ENCODE results near the gene SLC28A1. TPM values are rescaled to one million over a fixed set of nuclear protein-coding genes. Genes with fewer than 3 reads are reported as not detected.

The SLC28A1 gene
- total and polyA plus RNA-seq, 2 donors (not counting 1 experiment from before 2014, with no cell fraction given): not detected

DNA sequence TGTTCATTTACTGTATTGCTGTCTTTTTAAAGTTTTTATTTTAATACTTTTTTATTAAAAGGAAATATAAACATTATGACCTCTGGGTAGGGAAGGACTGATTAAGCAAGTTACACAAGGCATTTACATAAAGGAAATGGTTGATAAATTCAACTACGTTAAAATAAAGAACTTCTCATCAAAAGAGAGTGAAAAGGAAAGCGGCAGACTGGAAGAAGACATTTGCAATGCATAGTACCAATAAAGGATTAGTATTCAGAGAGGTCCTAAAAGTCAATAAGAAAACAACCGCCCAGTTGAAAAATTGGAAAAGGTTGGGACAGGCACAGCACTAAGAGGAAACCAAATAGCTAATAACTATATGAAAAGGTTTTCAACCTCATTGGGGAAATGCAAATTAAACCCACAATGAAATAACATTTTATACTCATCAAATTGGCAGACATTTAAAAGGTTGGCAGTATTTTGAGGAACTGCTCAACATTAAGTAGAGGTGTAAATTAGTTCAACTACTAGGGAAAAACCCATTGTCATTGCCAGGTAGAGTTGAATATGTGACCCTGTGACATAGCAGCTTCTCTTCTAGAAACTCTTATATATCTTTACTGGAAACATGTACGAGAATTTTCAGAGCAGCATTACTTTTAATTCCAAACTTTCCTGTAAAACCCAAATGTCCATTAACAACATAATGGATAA, 106.7 kb downstream of the SLC28A1 start:
- peak overlapping the region in 1 of 5 experiments; percentile 9 for H3K4me3 ChIP-seq (ENCODE audit: control extremely low read depth in 1 of 5, extremely low read depth in 1 of 5, insufficient read depth in 1 of 5, low read depth in 2 of 5, low read length in 4 of 5)
- intact Hi-C loops (cut with micrococcal nuclease): no loop called here
- peak overlapping the region in 1 of 2 donors; percentile 61 for H3K27ac ChIP-seq (ENCODE audit: low read length in 2 of 2)
- CTCF ChIA-PET: no interaction called here
- no peaks in the 10 kb centered on the region for H3K27me3 ChIP-seq (replicated peaks in 1 of 4; ENCODE audit: control extremely low read depth in 1 of 4, control insufficient read depth in 3 of 4, insufficient read depth in 4 of 4, low read length in 3 of 4)
- peak; percentile 47 for ATAC-seq (ENCODE audit: low read depth)
- TF ChIP-seq EZH2 (IDR thresholded peaks at IDR 0.05; ENCODE audit: borderline replicate concordance, insufficient read depth, low read depth, low read length, poor library complexity, severe bottlenecking): no peak
- TF ChIP-seq, protein P1, sequence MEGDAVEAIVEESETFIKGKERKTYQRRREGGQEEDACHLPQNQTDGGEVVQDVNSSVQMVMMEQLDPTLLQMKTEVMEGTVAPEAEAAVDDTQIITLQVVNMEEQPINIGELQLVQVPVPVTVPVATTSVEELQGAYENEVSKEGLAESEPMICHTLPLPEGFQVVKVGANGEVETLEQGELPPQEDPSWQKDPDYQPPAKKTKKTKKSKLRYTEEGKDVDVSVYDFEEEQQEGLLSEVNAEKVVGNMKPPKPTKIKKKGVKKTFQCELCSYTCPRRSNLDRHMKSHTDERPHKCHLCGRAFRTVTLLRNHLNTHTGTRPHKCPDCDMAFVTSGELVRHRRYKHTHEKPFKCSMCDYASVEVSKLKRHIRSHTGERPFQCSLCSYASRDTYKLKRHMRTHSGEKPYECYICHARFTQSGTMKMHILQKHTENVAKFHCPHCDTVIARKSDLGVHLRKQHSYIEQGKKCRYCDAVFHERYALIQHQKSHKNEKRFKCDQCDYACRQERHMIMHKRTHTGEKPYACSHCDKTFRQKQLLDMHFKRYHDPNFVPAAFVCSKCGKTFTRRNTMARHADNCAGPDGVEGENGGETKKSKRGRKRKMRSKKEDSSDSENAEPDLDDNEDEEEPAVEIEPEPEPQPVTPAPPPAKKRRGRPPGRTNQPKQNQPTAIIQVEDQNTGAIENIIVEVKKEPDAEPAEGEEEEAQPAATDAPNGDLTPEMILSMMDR (IDR thresholded peaks at IDR 0.05): no peak
- Mint-ChIP-seq H3K4me3 (peak overlapping the region; percentile 3), H3K27ac (no peak overlapping the region), H3K9me3 (ENCODE audit: insufficient read depth) (no peaks in the 10 kb centered on the region), H3K4me1 (peaks cover 48% of the 10 kb centered on the region), H3K27me3 (no peaks in the 10 kb centered on the region)
- no peak overlapping the region for H3K9ac ChIP-seq (ENCODE audit: low read length)
- H3K4me2 ChIP-seq (replicated peaks; ENCODE audit: low read depth, low read length, poor library complexity, severe bottlenecking): peak overlapping the region; percentile 61
- POLR2A ChIA-PET: no interaction called here
- no peaks in the 10 kb centered on the region for H3K36me3 ChIP-seq (replicated peaks in 1 of 2; ENCODE audit: control extremely low read depth in 1 of 2, control insufficient read depth in 1 of 2, extremely low read depth in 1 of 2, insufficient read depth in 2 of 2, low read length in 1 of 2)
- no peaks in the 10 kb centered on the region for H3K9me3 ChIP-seq (ENCODE audit: control extremely low read depth in 1 of 3, control insufficient read depth in 2 of 3, insufficient read depth in 1 of 3, low read length in 2 of 3)
- H2AFZ ChIP-seq (ENCODE audit: insufficient read depth, low read depth, low read length, poor library complexity, severe bottlenecking): peak overlapping the region; percentile 34
- no CpG with 5 or more reads among the region's 4 CpGs for WGBS (ENCODE audit: insufficient coverage)
- peak; percentile 51 for DNase-seq
- H3K79me2 ChIP-seq (ENCODE audit: control insufficient read depth, insufficient read depth, low read length): peaks cover 69% of the 10 kb centered on the region
- peaks cover 19% of the 10 kb centered on the region for H4K20me1 ChIP-seq (ENCODE audit: control insufficient read depth, insufficient read depth, low read length, poor library complexity, severe bottlenecking)
- H3K4me1 ChIP-seq (ENCODE audit: control insufficient read depth in 2 of 2, insufficient read depth in 2 of 2, low read length in 2 of 2): peaks cover 38% of the 10 kb centered on the region in 2 donors

DNA sequence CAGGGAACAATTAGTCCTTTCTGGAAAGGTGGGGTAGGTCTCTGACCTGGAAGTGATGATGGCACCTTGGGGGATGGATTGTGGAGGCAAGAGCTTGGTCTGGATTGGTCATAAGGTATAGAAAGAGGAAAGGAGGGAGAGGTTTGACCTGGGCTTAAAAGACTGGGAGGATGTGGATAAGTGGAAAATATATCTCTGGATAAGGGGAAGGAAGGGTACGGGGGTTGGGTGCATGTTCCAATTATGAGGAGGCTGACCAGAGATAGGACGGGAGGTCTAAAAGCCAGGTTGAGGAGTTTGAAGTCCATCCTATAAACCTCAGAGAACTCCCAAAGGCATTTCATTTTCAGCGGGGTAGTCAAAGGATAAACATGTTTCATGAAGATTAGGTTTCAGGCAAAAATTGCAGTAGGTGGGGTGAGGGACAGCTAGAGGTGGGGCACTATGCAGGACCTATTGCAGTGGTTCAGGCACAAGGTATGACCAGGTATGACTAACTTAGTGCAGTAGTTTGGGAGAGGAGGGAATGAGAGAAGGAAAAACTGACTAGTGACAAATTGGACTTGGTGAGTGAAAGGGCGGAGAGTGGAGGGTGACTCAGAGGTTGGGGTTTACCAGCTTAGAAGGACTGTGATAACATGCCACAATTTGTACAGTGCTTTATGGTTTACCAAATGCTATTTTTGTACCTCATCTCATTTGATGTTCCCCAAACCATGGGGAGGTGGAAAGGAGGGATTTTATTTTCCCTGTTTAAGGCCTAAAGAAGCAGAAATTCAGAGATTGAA, 107.9 kb downstream of the SLC28A1 start:
- peaks cover 77% of the 10 kb centered on the region for H3K79me2 ChIP-seq (ENCODE audit: control insufficient read depth, insufficient read depth, low read length)
- Mint-ChIP-seq H3K27ac (no peak overlapping the region), H3K27me3 (no peaks in the 10 kb centered on the region), H3K4me1 (peaks cover 42% of the 10 kb centered on the region), H3K9me3 (ENCODE audit: insufficient read depth) (no peaks in the 10 kb centered on the region), H3K4me3 (no peak overlapping the region)
- H3K27me3 ChIP-seq (replicated peaks in 1 of 4; ENCODE audit: control extremely low read depth in 1 of 4, control insufficient read depth in 3 of 4, insufficient read depth in 4 of 4, low read length in 3 of 4): no peaks in the 10 kb centered on the region
- intact Hi-C loops (cut with micrococcal nuclease): no loop called here
- H3K4me3 ChIP-seq (ENCODE audit: control extremely low read depth in 1 of 5, extremely low read depth in 1 of 5, insufficient read depth in 1 of 5, low read depth in 2 of 5, low read length in 4 of 5): no peak overlapping the region
- no peak overlapping the region for H3K4me2 ChIP-seq (replicated peaks; ENCODE audit: low read depth, low read length, poor library complexity, severe bottlenecking)
- TF ChIP-seq, protein P1 (IDR thresholded peaks at IDR 0.05): no peak
- TF ChIP-seq EZH2 (IDR thresholded peaks at IDR 0.05; ENCODE audit: borderline replicate concordance, insufficient read depth, low read depth, low read length, poor library complexity, severe bottlenecking): no peak
- POLR2A ChIA-PET: no interaction called here
- no peaks in the 10 kb centered on the region for H3K36me3 ChIP-seq (replicated peaks in 1 of 2; ENCODE audit: control extremely low read depth in 1 of 2, control insufficient read depth in 1 of 2, extremely low read depth in 1 of 2, insufficient read depth in 2 of 2, low read length in 1 of 2)
- no peak overlapping the region for H3K27ac ChIP-seq (ENCODE audit: low read length in 2 of 2)
- H2AFZ ChIP-seq (ENCODE audit: insufficient read depth, low read depth, low read length, poor library complexity, severe bottlenecking): no peak overlapping the region
- ATAC-seq (ENCODE audit: low read depth) (no peak), DNase-seq (no peak)
- 90% methylated on average over 3 of the region's 4 CpGs for whole genome bisulfite sequencing (ENCODE audit: insufficient coverage)
- peaks cover 38% of the 10 kb centered on the region in 2 donors for H3K4me1 ChIP-seq (ENCODE audit: control insufficient read depth in 2 of 2, insufficient read depth in 2 of 2, low read length in 2 of 2)
- CTCF ChIA-PET: no interaction called here
- no peaks in the 10 kb centered on the region for H3K9me3 ChIP-seq (ENCODE audit: control extremely low read depth in 1 of 3, control insufficient read depth in 2 of 3, insufficient read depth in 1 of 3, low read length in 2 of 3)
- H3K9ac ChIP-seq (ENCODE audit: low read length): no peak overlapping the region
- peaks cover 19% of the 10 kb centered on the region for H4K20me1 ChIP-seq (ENCODE audit: control insufficient read depth, insufficient read depth, low read length, poor library complexity, severe bottlenecking)

Data from B cell (primary cell).